SK-N-SH treated with all-trans-retinoic acid at 6 μM for 48 hours (cell line): ENCODE results near the gene HSD17B1.

Source experiments
- ATAC-seq: fragments of 200-7000 bp; cut with Tn5 transposase; 3 replicates; pipeline ENCODE4 v1.9.1; 2020; ENCODE audit warnings: mild to moderate bottlenecking, moderate library complexity
- ARNTL ChIP-seq: fragments of 450-650 bp; formaldehyde crosslinking; IDR thresholded peaks from 2 replicates; pipeline ENCODE4 v1.5.0; 2020; ENCODE audit warnings: low read depth, mild to moderate bottlenecking, moderate library complexity, borderline replicate concordance
- BACH2 ChIP-seq: fragments of 250-450 bp; sonication (Bioruptor Pico); IDR thresholded peaks from 2 replicates; pipeline ENCODE4 v1.9.0; 2021; ENCODE audit warnings: mild to moderate bottlenecking, borderline replicate concordance
- CREB5 ChIP-seq: fragments of 250-450 bp; sonication (Bioruptor Pico); IDR thresholded peaks from 2 replicates; pipeline ENCODE4 v1.5.1; 2020; ENCODE audit warnings: low read depth, mild to moderate bottlenecking, moderate library complexity
- CSDC2 ChIP-seq: fragments of 250-450 bp; sonication (Bioruptor Pico); IDR thresholded peaks from 2 replicates; pipeline ENCODE4 v1.5.0; 2020; ENCODE audit warnings: mild to moderate bottlenecking, moderate library complexity
- CSRNP3 ChIP-seq: fragments of 250-450 bp; sonication (Bioruptor Pico); IDR thresholded peaks from 2 replicates; pipeline ENCODE4 v1.5.1; 2021; ENCODE audit warnings: mild to moderate bottlenecking, moderate library complexity
- ISL1 ChIP-seq: fragments of 250-450 bp; sonication (Bioruptor Pico); IDR thresholded peaks from 2 replicates; pipeline ENCODE4 v2.1.2; 2022; ENCODE audit warnings: mild to moderate bottlenecking, moderate library complexity
- OSR1 ChIP-seq: fragments of 250-450 bp; sonication (Bioruptor Pico); IDR thresholded peaks from 2 replicates; pipeline ENCODE4 v1.8.0; 2022; ENCODE audit warnings: moderate library complexity, mild to moderate bottlenecking, inconsistent platforms
- PPARA ChIP-seq: fragments of 250-450 bp; sonication (Bioruptor Pico); IDR thresholded peaks from 2 replicates; pipeline ENCODE4 v1.5.0; 2020; ENCODE audit warnings: mild to moderate bottlenecking, borderline replicate concordance
- TCF4 ChIP-seq: fragments of 250-450 bp; sonication (Bioruptor Pico); IDR thresholded peaks from 2 replicates; pipeline ENCODE4 v1.8.0; 2021; ENCODE audit warnings: mild to moderate bottlenecking, moderate library complexity, borderline replicate concordance
- TOX ChIP-seq: fragments of 250-450 bp; sonication (Bioruptor Pico); IDR thresholded peaks from 2 replicates; pipeline ENCODE4 v1.8.0; 2021; ENCODE audit warnings: mild to moderate bottlenecking, moderate library complexity, borderline replicate concordance
- TSHZ2 ChIP-seq: fragments of 250-450 bp; sonication (Bioruptor Pico); IDR thresholded peaks from 2 replicates; pipeline ENCODE4 v1.5.0; 2020; ENCODE audit warnings: mild to moderate bottlenecking, moderate library complexity
- ZC3H10 ChIP-seq: fragments of 250-450 bp; sonication (Bioruptor Pico); IDR thresholded peaks from 2 replicates; pipeline ENCODE4 v1.5.1; 2021; ENCODE audit warnings: mild to moderate bottlenecking, moderate library complexity
- ZFP3 ChIP-seq: fragments of 250-450 bp; sonication (Bioruptor Pico); IDR thresholded peaks from 2 replicates; pipeline ENCODE4 v1.5.0; 2020; ENCODE audit warnings: mild to moderate bottlenecking, moderate library complexity
- ZNF565 ChIP-seq: fragments of 450-650 bp; formaldehyde crosslinking; conservative IDR thresholded peaks from 2 replicates; pipeline ENCODE4 v1.5.0; 2020; ENCODE audit warnings: low read depth, mild to moderate bottlenecking, moderate library complexity
- ZNF70 ChIP-seq: fragments of 450-650 bp; formaldehyde crosslinking; IDR thresholded peaks from 2 replicates; pipeline ENCODE4 v1.5.0; 2020; ENCODE audit warnings: mild to moderate bottlenecking, moderate library complexity
- ZNF8 ChIP-seq: fragments of 450-650 bp; formaldehyde crosslinking; IDR thresholded peaks from 2 replicates; pipeline ENCODE4 v1.5.0; 2020; ENCODE audit warnings: mild to moderate bottlenecking, moderate library complexity
- TF ChIP-seq, protein P1 (sequence below): fragments of 250-450 bp; sonication (Bioruptor Pico); IDR thresholded peaks from 2 replicates; pipeline ENCODE4 v1.8.0; 2020; ENCODE audit warnings: mild to moderate bottlenecking, moderate library complexity, borderline replicate concordance
- TF ChIP-seq, protein P2 (sequence below): fragments of 250-450 bp; sonication (Bioruptor Pico); IDR thresholded peaks from 2 replicates; pipeline ENCODE4 v1.8.0; 2021; ENCODE audit warnings: low read depth, mild to moderate bottlenecking, moderate library complexity, borderline replicate concordance

The HSD17B1 gene

DNA sequence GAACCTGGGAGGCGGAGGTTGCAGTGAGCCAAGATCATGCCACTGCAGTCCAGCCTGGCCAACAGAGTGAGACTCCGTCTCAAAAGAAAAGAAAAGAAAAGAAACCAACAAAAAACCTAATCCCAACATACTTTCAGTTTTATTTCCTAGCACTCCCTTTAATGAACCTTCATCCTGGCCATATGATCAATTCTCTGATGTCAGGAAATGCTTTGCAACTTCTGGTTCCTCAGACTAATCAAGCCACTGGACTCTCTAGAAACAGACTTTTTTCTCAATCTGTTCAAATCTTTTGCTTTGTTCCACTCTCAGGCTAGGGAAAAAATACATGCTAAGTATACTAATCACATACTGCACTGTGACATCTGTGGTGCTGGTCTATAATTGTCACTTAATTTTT is 38.2 kb downstream of the HSD17B1 start:
- TF ChIP-seq TOX (CRISPR knock-in tag) (no peak), ZNF8 (CRISPR knock-in tag) (no peak), ARNTL (no peak), BACH2 (CRISPR knock-in tag) (no peak), PPARA (CRISPR knock-in tag) (no peak), TSHZ2 (CRISPR knock-in tag) (no peak), ZFP3 (CRISPR knock-in tag) (no peak), ZC3H10 (no peak), CSDC2 (CRISPR knock-in tag) (no peak), CSRNP3 (CRISPR knock-in tag) (no peak), OSR1 (no peak)
- TF ChIP-seq, protein P1, sequence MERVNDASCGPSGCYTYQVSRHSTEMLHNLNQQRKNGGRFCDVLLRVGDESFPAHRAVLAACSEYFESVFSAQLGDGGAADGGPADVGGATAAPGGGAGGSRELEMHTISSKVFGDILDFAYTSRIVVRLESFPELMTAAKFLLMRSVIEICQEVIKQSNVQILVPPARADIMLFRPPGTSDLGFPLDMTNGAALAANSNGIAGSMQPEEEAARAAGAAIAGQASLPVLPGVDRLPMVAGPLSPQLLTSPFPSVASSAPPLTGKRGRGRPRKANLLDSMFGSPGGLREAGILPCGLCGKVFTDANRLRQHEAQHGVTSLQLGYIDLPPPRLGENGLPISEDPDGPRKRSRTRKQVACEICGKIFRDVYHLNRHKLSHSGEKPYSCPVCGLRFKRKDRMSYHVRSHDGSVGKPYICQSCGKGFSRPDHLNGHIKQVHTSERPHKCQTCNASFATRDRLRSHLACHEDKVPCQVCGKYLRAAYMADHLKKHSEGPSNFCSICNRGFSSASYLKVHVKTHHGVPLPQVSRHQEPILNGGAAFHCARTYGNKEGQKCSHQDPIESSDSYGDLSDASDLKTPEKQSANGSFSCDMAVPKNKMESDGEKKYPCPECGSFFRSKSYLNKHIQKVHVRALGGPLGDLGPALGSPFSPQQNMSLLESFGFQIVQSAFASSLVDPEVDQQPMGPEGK (CRISPR knock-in tag) = no peak
- ATAC-seq = no peak

GRCh38 chr17:42591411-42591810 is 38.7 kb downstream of the HSD17B1 start:
- TF ChIP-seq TCF4 (CRISPR knock-in tag) (no peak), ZFP3 (CRISPR knock-in tag) (no peak), CREB5 (CRISPR knock-in tag) (no peak), ARNTL (no peak), CSRNP3 (CRISPR knock-in tag) (no peak), OSR1 (no peak)
- TF ChIP-seq, all 23 proteins: peak for 0

DNA sequence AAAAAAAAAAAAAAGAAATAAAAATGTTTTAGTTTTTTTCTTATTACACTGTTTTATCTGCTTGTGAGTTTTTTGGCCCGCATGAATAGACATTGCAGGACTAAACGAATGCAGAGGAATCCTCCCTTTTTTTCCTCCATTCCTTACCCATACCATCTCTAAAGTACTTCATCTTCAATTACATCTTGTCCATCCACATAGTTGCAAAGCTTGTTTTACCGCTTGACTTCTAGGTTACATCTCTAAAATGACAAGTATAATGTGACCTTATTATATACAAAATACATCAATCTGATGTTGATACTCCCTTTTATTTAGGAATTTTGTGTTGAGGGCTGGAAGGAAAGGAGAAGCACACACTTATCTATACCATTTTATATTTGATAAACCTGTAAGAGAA is 43.7 kb downstream of the HSD17B1 start:
- ATAC-seq = no peak
- TF ChIP-seq PPARA (CRISPR knock-in tag) (no peak), ZNF70 (no peak), ZNF565 (CRISPR knock-in tag) (no peak), TOX (CRISPR knock-in tag) (no peak), ISL1 (CRISPR knock-in tag) (no peak), ZFP3 (CRISPR knock-in tag) (no peak)
- TF ChIP-seq, protein P2, sequence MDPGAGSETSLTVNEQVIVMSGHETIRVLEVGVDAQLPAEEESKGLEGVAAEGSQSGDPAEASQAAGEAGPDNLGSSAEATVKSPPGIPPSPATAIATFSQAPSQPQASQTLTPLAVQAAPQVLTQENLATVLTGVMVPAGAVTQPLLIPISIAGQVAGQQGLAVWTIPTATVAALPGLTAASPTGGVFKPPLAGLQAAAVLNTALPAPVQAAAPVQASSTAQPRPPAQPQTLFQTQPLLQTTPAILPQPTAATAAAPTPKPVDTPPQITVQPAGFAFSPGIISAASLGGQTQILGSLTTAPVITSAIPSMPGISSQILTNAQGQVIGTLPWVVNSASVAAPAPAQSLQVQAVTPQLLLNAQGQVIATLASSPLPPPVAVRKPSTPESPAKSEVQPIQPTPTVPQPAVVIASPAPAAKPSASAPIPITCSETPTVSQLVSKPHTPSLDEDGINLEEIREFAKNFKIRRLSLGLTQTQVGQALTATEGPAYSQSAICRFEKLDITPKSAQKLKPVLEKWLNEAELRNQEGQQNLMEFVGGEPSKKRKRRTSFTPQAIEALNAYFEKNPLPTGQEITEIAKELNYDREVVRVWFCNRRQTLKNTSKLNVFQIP = no peak

More at GRCh38 chr17:42591411-42591810, 38.7 kb downstream of the HSD17B1 start:
- ATAC-seq = no peak
